Transverse colon (tissue), 4 donors: ENCODE measurements around the gene CNTN4. TPM values are rescaled to one million over a fixed set of nuclear protein-coding genes. Genes with fewer than 3 reads are reported as not detected.

ENCODE experiments used
- DNase-seq: peaks from one replicate; pipeline ENCODE4 v3.0.0-alpha.2; 2019
- H3K27ac ChIP-seq, 4 donors: fragments of 200-600 bp; sonication (generic); 2 replicates each; pipeline ENCODE4 v1.5.1; 2016 to 2018; ENCODE audit warnings: inconsistent platforms in 4 of 4
- H3K27me3 ChIP-seq: fragments of 200-600 bp; sonication (generic); 2 replicates; pipeline ENCODE4 v1.5.1; 2017; ENCODE audit warnings: inconsistent platforms
- H3K36me3 ChIP-seq, 4 donors: fragments of 200-600 bp; sonication (generic); 2 replicates each; pipeline ENCODE4 v1.5.1; 2017 to 2019; ENCODE audit warnings: inconsistent platforms in 4 of 4
- H3K4me1 ChIP-seq, 4 donors: fragments of 200-600 bp; sonication (generic); 2 replicates each; pipeline ENCODE4 v1.5.1; 2017 to 2020; ENCODE audit warnings: inconsistent platforms in 4 of 4
- H3K4me3 ChIP-seq, 4 donors: fragments of 200-600 bp; sonication (generic); 1 replicate in 1 of 4; 2 replicates in 3 of 4; pipeline versions ENCODE4 v1.5.1 to v1.6.1; 2017 to 2019; ENCODE audit warnings: inconsistent platforms in 4 of 4
- H3K9me3 ChIP-seq, 2 donors: fragments of 200-600 bp; sonication (generic); 2 replicates each; pipeline ENCODE4 v1.5.1; 2017 to 2019; ENCODE audit warnings: inconsistent platforms in 2 of 2
- CTCF ChIP-seq, 5 experiments: fragments of 200-600 bp in 3 of 5; fragments of 450-650 bp in 2 of 5; sonication (generic) in 3 of 5; IDR thresholded peaks; 1 replicate in 2 of 5; 2 replicates in 3 of 5; pipeline ENCODE4 v1.5.1; 2016 to 2017; ENCODE audit warnings: antibody characterized with exemption in 5 of 5, inconsistent platforms in 3 of 5, mild to moderate bottlenecking in 2 of 5, moderate library complexity in 1 of 5
- EP300 ChIP-seq: sonication (generic); formaldehyde crosslinking; IDR thresholded peaks from one replicate; pipeline ENCODE4 v1.6.1; 2017; ENCODE audit warnings: antibody characterized with exemption, low read depth
- POLR2A ChIP-seq: fragments of 450-650 bp; IDR thresholded peaks from one replicate; pipeline ENCODE4 v1.6.1; 2016; ENCODE audit warnings: antibody characterized with exemption, mild to moderate bottlenecking, moderate library complexity
- POLR2AphosphoS5 ChIP-seq, 3 donors: sonication (generic); formaldehyde crosslinking; IDR thresholded peaks; one replicate each; pipeline ENCODE4 v1.6.1; 2016; ENCODE audit warnings: antibody characterized with exemption in 3 of 3
- WGBS, 2 donors: methylation state at CpG; one replicate each; pipeline ENCODE4 v1.1.5; 2018; ENCODE audit warnings: low coverage in 1 of 2; 5-methylcytosine and 5-hydroxymethylcytosine counted together
- in situ Hi-C, 4 donors: fragments of 200-750 bp; cut with MboI; loops; one replicate each; pipeline versions ENCODE4 v1.15.0 to v1.15.1; 2017; ENCODE audit warnings: low sequenced_read_pairs in 3 of 4, low pct_ligation_motif_present in 1 of 4, low pct_unique_long_range_greater_than_20kb in 1 of 4
- intact Hi-C: fragments of 100-400 bp; cut with DNase I; formaldehyde crosslinking; loops from one replicate; pipeline ENCODE4 v1.15.1; 2023; ENCODE audit warnings: low total_unique reads
- total RNA-seq, 4 donors: library from RNA; depleted of rRNA; stranded (reverse); fragments of >200 nt; gene quantifications; one replicate each; pipeline ENCODE4 v1.1.0, GENCODE V29; 2016

CNTN4 gene
- total RNA-seq, 4 donors from 2014 or later, result 17.6 to 49.0 (median 17.8) TPM

GRCh38 chr3:2948882-2949281 lies 850.2 kb downstream of the CNTN4 start:
- Histone ChIP-seq H3K27me3 (no peaks in the 10 kb centered on the region), H3K4me3 (no peak overlapping the region), H3K9me3 (no peaks in the 10 kb centered on the region), H3K4me1 (no peaks in the 10 kb centered on the region), H3K27ac (no peak overlapping the region), H3K36me3 (no peaks in the 10 kb centered on the region)
- TF ChIP-seq POLR2A (no peak), CTCF (IDR thresholded peaks at IDR 0.05) (no peak), EP300 (no peak), POLR2AphosphoS5 (IDR thresholded peaks at IDR 0.05) (no peak)
- intact Hi-C loops (no loop called here), in situ Hi-C loops (no loop called here)
- no peak for DNase-seq
- WGBS, 2 donors, result 86 to 97% methylated on average over 1 of the region's 1 CpG

GRCh38 chr3:2950159-2950558 lies 851.5 kb downstream of the CNTN4 start:
- WGBS, 2 donors, result 71% methylated on average over 2 of the region's 2 CpGs; no CpG with 5 or more reads in 1 of the 2 donors
- H3K27ac ChIP-seq, result no peak overlapping the region
- no peaks in the 10 kb centered on the region for H3K27me3 ChIP-seq
- no peaks in the 10 kb centered on the region for H3K4me1 ChIP-seq
- no peak overlapping the region for H3K4me3 ChIP-seq
- TF ChIP-seq POLR2AphosphoS5 (IDR thresholded peaks at IDR 0.05), result no peak
- no peak for TF ChIP-seq EP300
- TF ChIP-seq CTCF (IDR thresholded peaks at IDR 0.05), result no peak
- no peak for TF ChIP-seq POLR2A
- in situ Hi-C loops (no loop called here), intact Hi-C loops (no loop called here)
- H3K36me3 ChIP-seq, result no peaks in the 10 kb centered on the region
- no peak for DNase-seq
- no peaks in the 10 kb centered on the region for H3K9me3 ChIP-seq

- 62 to 84% methylated on average over 3 of the region's 3 CpGs for WGBS, 2 donors
- intact Hi-C loops, result no loop called here
These were observed 858.4 kb downstream of the CNTN4 start for GRCh38 chr3:2957115-2957514.

GRCh38 chr3:2958551-2958950 lies 859.9 kb downstream of the CNTN4 start:
- H3K27ac ChIP-seq, result no peak overlapping the region
- H3K9me3 ChIP-seq, result no peaks in the 10 kb centered on the region
- H3K4me1 ChIP-seq, result peaks cover 0 to 11% (median 4%) of the 10 kb centered on the region in 4 donors
- intact Hi-C loops (no loop called here), in situ Hi-C loops (no loop called here)
- DNase-seq, result no peak
- 0 to 25% methylated on average over 1 of the region's 1 CpG for WGBS, 2 donors
- no peaks in the 10 kb centered on the region for H3K36me3 ChIP-seq
- no peaks in the 10 kb centered on the region for H3K27me3 ChIP-seq
- TF ChIP-seq EP300 (no peak), CTCF (IDR thresholded peaks at IDR 0.05) (no peak), POLR2AphosphoS5 (IDR thresholded peaks at IDR 0.05) (no peak), POLR2A (no peak)
- H3K4me3 ChIP-seq, result no peak overlapping the region

More at GRCh38 chr3:2957115-2957514, 858.4 kb downstream of the CNTN4 start:
- TF ChIP-seq EP300 (no peak), POLR2AphosphoS5 (IDR thresholded peaks at IDR 0.05) (no peak), CTCF (IDR thresholded peaks at IDR 0.05) (no peak)
- no peak overlapping the region for H3K27ac ChIP-seq
- no peaks in the 10 kb centered on the region for H3K9me3 ChIP-seq
- H3K4me1 ChIP-seq, result peaks cover 0 to 11% (median 4%) of the 10 kb centered on the region in 4 donors
- no peaks in the 10 kb centered on the region for H3K27me3 ChIP-seq
- in situ Hi-C loops, result no loop called here
- H3K36me3 ChIP-seq, result no peaks in the 10 kb centered on the region
- no peak overlapping the region for H3K4me3 ChIP-seq
- no peak for DNase-seq
